Activated CD4-positive, alpha-beta T cell treated with anti-CD3 and anti-CD28 coated beads, Interleukin-2, amount 50 U/mL, for 48 hours (primary cell): ENCODE results near the gene HTR3A.
A peak's percentile ranks its signal among the peaks of the same experiment; 100 is the strongest.

ENCODE experiments used
- DNase-seq, 2 experiments: peaks; one replicate each; pipeline ENCODE4 v3.0.0-alpha.2; 2020

HTR3A gene

GRCh38 chr11:114025329-114025907 is 50.5 kb downstream of the HTR3A start:
- no peak for DNase-seq

GRCh38 chr11:114026355-114026754 is 51.4 kb downstream of the HTR3A start:
- peak; percentile 10 to 18 for DNase-seq

- DNase-seq = no peak
Measured at GRCh38 chr11:114027391-114027790, 52.5 kb downstream of the HTR3A start.

GRCh38 chr11:114027926-114028325 is 53.0 kb downstream of the HTR3A start:
- no peak for DNase-seq

- DNase-seq = no peak
Measured at GRCh38 chr11:114031246-114031966, 56.5 kb downstream of the HTR3A start.

DNA sequence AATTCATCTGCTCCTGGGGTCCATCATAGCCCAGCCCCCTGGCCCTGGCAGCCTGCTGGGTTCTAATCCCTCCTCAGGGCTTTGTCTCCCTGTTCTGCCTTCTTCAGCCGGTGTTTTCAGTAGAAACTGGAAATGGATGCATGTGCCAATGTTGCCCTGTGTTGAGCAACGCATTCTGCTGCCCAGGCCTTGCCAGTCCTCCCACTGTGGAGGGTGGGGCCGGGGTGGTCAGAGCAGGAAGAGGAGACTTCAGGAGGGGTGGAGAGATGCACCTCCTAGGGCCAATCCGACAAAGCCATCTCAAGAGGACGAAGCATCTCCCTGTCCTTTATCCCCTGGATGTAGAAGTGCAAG is 57.0 kb downstream of the HTR3A start:
- DNase-seq = no peak

- DNase-seq = no peak
Measured at GRCh38 chr11:114033066-114033465, 58.2 kb downstream of the HTR3A start.

- DNase-seq = no peak
Measured at GRCh38 chr11:114033572-114033971, 58.7 kb downstream of the HTR3A start.

GRCh38 chr11:114034956-114035355 is 60.0 kb downstream of the HTR3A start:
- no peak for DNase-seq

DNA sequence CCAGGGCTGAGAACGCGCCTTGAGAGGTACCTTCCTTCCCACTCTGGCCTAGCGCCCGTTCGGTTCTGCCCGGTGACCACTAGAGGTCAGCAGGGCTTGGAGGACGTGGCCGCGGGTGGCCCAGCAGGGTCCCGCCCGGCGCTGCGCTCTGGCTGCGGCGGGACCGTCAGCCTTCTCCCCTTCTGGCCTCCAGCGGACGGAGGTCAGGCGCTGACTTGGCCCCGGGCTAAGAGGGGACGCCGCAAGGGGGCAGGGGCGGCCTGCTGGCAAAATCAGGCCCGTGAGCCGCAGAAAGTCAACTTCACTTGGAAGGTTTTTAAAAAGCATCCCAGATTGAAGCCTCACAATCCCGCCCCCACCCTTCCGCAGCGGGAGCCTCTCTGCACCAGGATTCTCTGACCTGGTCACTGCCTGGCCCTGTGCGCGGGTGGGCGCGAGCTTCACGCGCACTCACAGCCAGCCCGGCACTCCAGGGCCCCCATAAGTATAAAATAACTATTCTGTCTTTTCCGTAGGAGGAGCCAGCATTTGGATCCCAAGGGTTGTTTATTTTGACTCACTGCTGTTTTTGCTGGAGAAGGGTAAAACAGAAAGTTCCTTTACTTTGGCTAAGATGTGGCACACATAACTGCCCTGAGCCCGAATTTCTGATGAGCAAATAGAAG is 61.4 kb downstream of the HTR3A start:
- DNase-seq = peak; percentile 55 to 67

- DNase-seq = no peak
Measured at GRCh38 chr11:114036958-114037357, 62.0 kb downstream of the HTR3A start.

- no peak for DNase-seq
Measured at GRCh38 chr11:114039551-114039950, 64.6 kb downstream of the HTR3A start.
